SH-SY5Y (cell line): ENCODE results near the gene PTGES.

Experiments used
- GATA2 ChIP-seq: IDR thresholded peaks from 2 replicates; pipeline ENCODE4 v1.6.1; 2011; ENCODE audit warnings: mild to moderate bottlenecking, low read depth, low read length
- GATA3 ChIP-seq: IDR thresholded peaks from 2 replicates; pipeline ENCODE4 v1.6.1; 2011; ENCODE audit warnings: low read depth, mild to moderate bottlenecking, low read length, moderate library complexity

- TF ChIP-seq GATA2, result no peak
- TF ChIP-seq GATA3, result no peak
These were observed 23.7 kb upstream of the PTGES start for GRCh38 chr9:129776566-129776937.
